Mesothelial cell of epicardium (in vitro differentiated cells): ENCODE data around the gene LMF1. TPM values are rescaled to one million over a fixed set of nuclear protein-coding genes. Genes with fewer than 3 reads are reported as not detected.
"Not testable (repeated sequence)": the region's sequence is repeated elsewhere in the genome, so short reads cannot be mapped to it uniquely, and the experiment has no call there.

Source experiments
- DNase-seq, 2 experiments: peaks; one replicate each; pipeline ENCODE4 v3.0.0; 2021; ENCODE audit warnings: low spot score in 2 of 2; ENCODE audit not compliant: unreplicated experiment in 2 of 2
- H3K27ac Mint-ChIP-seq: 2 replicates; pipeline ENCODE4 v1.8.0; 2021; ENCODE audit warnings: mixed read lengths
- H3K27me3 Mint-ChIP-seq: 2 replicates; pipeline ENCODE4 v1.8.0; 2021; ENCODE audit warnings: low read depth, mixed read lengths
- H3K36me3 Mint-ChIP-seq: 2 replicates; pipeline ENCODE4 v1.8.0; 2021; ENCODE audit warnings: mixed read lengths
- H3K4me1 Mint-ChIP-seq: 2 replicates; pipeline ENCODE4 v1.8.0; 2021; ENCODE audit warnings: mixed read lengths
- H3K4me3 Mint-ChIP-seq: 2 replicates; pipeline ENCODE4 v1.8.0; 2021; ENCODE audit warnings: mild to moderate bottlenecking, moderate library complexity, mixed read lengths
- H3K9me3 Mint-ChIP-seq: 2 replicates; pipeline ENCODE4 v1.8.0; 2021; ENCODE audit warnings: mixed read lengths
- CTCF ChIP-seq: fragments of 200-600 bp; sonication (generic); IDR thresholded peaks from one replicate; pipeline ENCODE4 v1.5.0; 2021; ENCODE audit warnings: antibody characterized with exemption; ENCODE audit not compliant: unreplicated experiment
- total RNA-seq: library from RNA; stranded (reverse); gene quantifications from 3 replicates; pipeline ENCODE4 v1.2.1, GENCODE V29; 2021

Gene LMF1
- total RNA-seq, 1 donor from 2014 or later: 37.4 TPM

- TF ChIP-seq CTCF: no peak
- Mint-ChIP-seq H3K27me3 (no peaks in the 10 kb centered on the region), H3K27ac (no peak overlapping the region), H3K36me3 (peaks cover 39% of the 10 kb centered on the region), H3K9me3 (peaks cover 19% of the 10 kb centered on the region), H3K4me3 (no peak overlapping the region), H3K4me1 (peaks cover 3% of the 10 kb centered on the region)
- no peak for DNase-seq
Measured at GRCh38 chr16:962366-962765, 8.4 kb downstream of the LMF1 start.

GRCh38 chr16:959232-960040 is 11.3 kb downstream of the LMF1 start:
- H3K4me1 Mint-ChIP-seq: peaks cover 3% of the 10 kb centered on the region
- H3K9me3 Mint-ChIP-seq: peaks cover 7% of the 10 kb centered on the region
- H3K36me3 Mint-ChIP-seq: peaks cover 19% of the 10 kb centered on the region
- no peak overlapping the region for H3K27ac Mint-ChIP-seq
- no peak for DNase-seq
- TF ChIP-seq CTCF: no peak
- no peaks in the 10 kb centered on the region for H3K27me3 Mint-ChIP-seq
- no peak overlapping the region for H3K4me3 Mint-ChIP-seq

GRCh38 chr16:955766-956165 is 15.0 kb downstream of the LMF1 start:
- not testable (repeated sequence) for H3K4me1 Mint-ChIP-seq, H3K27me3 Mint-ChIP-seq, H3K27ac Mint-ChIP-seq

GRCh38 chr16:953818-954217 is 17.0 kb downstream of the LMF1 start:
- H3K9me3 Mint-ChIP-seq, DNase-seq, H3K4me3 Mint-ChIP-seq, H3K4me1 Mint-ChIP-seq, H3K27me3 Mint-ChIP-seq, H3K27ac Mint-ChIP-seq: not testable (repeated sequence)
- peaks cover 21% of the 10 kb centered on the region for H3K36me3 Mint-ChIP-seq

More at GRCh38 chr16:955766-956165, 15.0 kb downstream of the LMF1 start:
- not testable (repeated sequence) for DNase-seq, H3K4me3 Mint-ChIP-seq, H3K9me3 Mint-ChIP-seq
- H3K36me3 Mint-ChIP-seq: peaks cover 25% of the 10 kb centered on the region

- H3K36me3 Mint-ChIP-seq: peaks cover 19% of the 10 kb centered on the region
- DNase-seq: no peak
- no peaks in the 10 kb centered on the region for H3K4me1 Mint-ChIP-seq
- no peak overlapping the region for H3K4me3 Mint-ChIP-seq
- TF ChIP-seq CTCF: no peak
- H3K27ac Mint-ChIP-seq: no peak overlapping the region
- peaks cover 4% of the 10 kb centered on the region for H3K9me3 Mint-ChIP-seq
- H3K27me3 Mint-ChIP-seq: no peaks in the 10 kb centered on the region
Measured at GRCh38 chr16:952321-952720, 18.5 kb downstream of the LMF1 start.

GRCh38 chr16:951660-952301 is 19.0 kb downstream of the LMF1 start:
- TF ChIP-seq CTCF: no peak
- Mint-ChIP-seq H3K4me3 (no peak overlapping the region), H3K9me3 (no peaks in the 10 kb centered on the region), H3K4me1 (no peaks in the 10 kb centered on the region), H3K27me3 (no peaks in the 10 kb centered on the region), H3K36me3 (peaks cover 18% of the 10 kb centered on the region), H3K27ac (no peak overlapping the region)
- DNase-seq: no peak

GRCh38 chr16:950733-951573 is 19.8 kb downstream of the LMF1 start:
- H3K27me3 Mint-ChIP-seq, DNase-seq, H3K27ac Mint-ChIP-seq, H3K4me1 Mint-ChIP-seq, H3K4me3 Mint-ChIP-seq, H3K9me3 Mint-ChIP-seq: not testable (repeated sequence)
- H3K36me3 Mint-ChIP-seq: peaks cover 17% of the 10 kb centered on the region

GRCh38 chr16:948767-949166 is 22.0 kb downstream of the LMF1 start:
- H3K4me3 Mint-ChIP-seq, H3K4me1 Mint-ChIP-seq, H3K27ac Mint-ChIP-seq, H3K27me3 Mint-ChIP-seq, DNase-seq: not testable (repeated sequence)
- H3K36me3 Mint-ChIP-seq: peaks cover 26% of the 10 kb centered on the region
- H3K9me3 Mint-ChIP-seq: peaks cover 10% of the 10 kb centered on the region

- not testable (repeated sequence) for H3K27ac Mint-ChIP-seq, DNase-seq, H3K4me3 Mint-ChIP-seq, H3K27me3 Mint-ChIP-seq, H3K4me1 Mint-ChIP-seq
- Mint-ChIP-seq H3K36me3 (peaks cover 29% of the 10 kb centered on the region), H3K9me3 (peaks cover 13% of the 10 kb centered on the region)
Measured at GRCh38 chr16:947922-948303, 22.9 kb downstream of the LMF1 start.
